ENCODE measurements around the gene PGC. TPM values are rescaled to one million over a fixed set of nuclear protein-coding genes. Genes with fewer than 3 reads are reported as not detected.
A peak's percentile ranks its signal among the peaks of the same experiment; 100 is the strongest.

The PGC gene
- total RNA-seq, 2 experiments from 2014 or later: not detected

GRCh38 chr6:41709375-41709774 is 37.8 kb downstream of the PGC start:
- H3K4me3 Mint-ChIP-seq: no peak overlapping the region
- H3K4me1 Mint-ChIP-seq: peaks cover 42% of the 10 kb centered on the region
- ChIA-PET POLR2A (interaction anchor here (4.7 kb wide), 1 partner anchor 25 kb away, joined by 35 read pairs; the partner anchor contains the start of gene TFEB), CTCF (interaction anchor here (2.1 kb wide), 1 partner anchor 24 kb away, joined by 9 read pairs; no protein-coding TSS in a partner anchor)
- no peak overlapping the region for H3K27ac Mint-ChIP-seq
- H3K27me3 Mint-ChIP-seq: no peaks in the 10 kb centered on the region
- no peaks in the 10 kb centered on the region for H3K36me3 Mint-ChIP-seq (ENCODE audit: low read depth)
- H3K9me3 Mint-ChIP-seq: no peaks in the 10 kb centered on the region
- no peak for DNase-seq

GRCh38 chr6:41708856-41709255 is 38.3 kb downstream of the PGC start:
- ChIA-PET POLR2A (interaction anchor here (4.7 kb wide), 1 partner anchor 25 kb away, joined by 35 read pairs; the partner anchor contains the start of gene TFEB), CTCF (interaction anchor here (0.6 to 2.1 kb wide), 2 partner anchors 25 to 27 kb away, joined by 4 to 9 read pairs; no protein-coding TSS in a partner anchor)
- Mint-ChIP-seq H3K36me3 (ENCODE audit: low read depth) (no peaks in the 10 kb centered on the region), H3K27me3 (no peaks in the 10 kb centered on the region), H3K4me1 (peaks cover 38% of the 10 kb centered on the region), H3K4me3 (no peak overlapping the region), H3K27ac (no peak overlapping the region), H3K9me3 (no peaks in the 10 kb centered on the region)
- no peak for DNase-seq

GRCh38 chr6:41707565-41708200 is 39.5 kb downstream of the PGC start:
- CTCF ChIA-PET: interaction anchor here (1.0 to 2.1 kb wide), 4 partner anchors 16 to 396 kb away, joined by 3 to 9 read pairs (median 6); no protein-coding TSS in a partner anchor
- DNase-seq: peak; percentile 53
- no peaks in the 10 kb centered on the region for H3K27me3 Mint-ChIP-seq
- peaks cover 37% of the 10 kb centered on the region for H3K4me1 Mint-ChIP-seq
- peak overlapping the region; percentile 24 for H3K4me3 Mint-ChIP-seq
- no peaks in the 10 kb centered on the region for H3K36me3 Mint-ChIP-seq (ENCODE audit: low read depth)
- H3K27ac Mint-ChIP-seq: peak overlapping the region; percentile 76
- POLR2A ChIA-PET: interaction anchor here (4.7 kb wide), 1 partner anchor 26 kb away, joined by 35 read pairs; the partner anchor contains the start of gene TFEB
- no peaks in the 10 kb centered on the region for H3K9me3 Mint-ChIP-seq

- DNase-seq: no peak
- ChIA-PET POLR2A (interaction anchor here (1.1 to 4.7 kb wide), 3 partner anchors 23 to 80 kb away, joined by 3 to 35 read pairs (median 5); partner anchors contain the start of genes TFEB and TOMM6), CTCF (interaction anchor here (1.0 to 1.9 kb wide), 4 partner anchors 15 to 397 kb away, joined by 3 to 8 read pairs (median 4); no protein-coding TSS in a partner anchor)
- H3K9me3 Mint-ChIP-seq: no peaks in the 10 kb centered on the region
- H3K27me3 Mint-ChIP-seq: no peaks in the 10 kb centered on the region
- H3K27ac Mint-ChIP-seq: peak overlapping the region; percentile 76
- H3K4me3 Mint-ChIP-seq: peak overlapping the region; percentile 24
- H3K36me3 Mint-ChIP-seq (ENCODE audit: low read depth): no peaks in the 10 kb centered on the region
- peaks cover 37% of the 10 kb centered on the region for H3K4me1 Mint-ChIP-seq
Measured at GRCh38 chr6:41706876-41707564, 40.2 kb downstream of the PGC start.

GRCh38 chr6:41705996-41706835 is 41.0 kb downstream of the PGC start:
- ChIA-PET POLR2A (interaction anchor here (1.0 to 4.7 kb wide), 4 partner anchors 23 to 81 kb away, joined by 3 to 35 read pairs (median 4); partner anchors contain the start of genes TFEB and TOMM6), CTCF (interaction anchor here (0.5 to 2.3 kb wide), 12 partner anchors 9 to 398 kb away, joined by 3 to 9 read pairs (median 4); no protein-coding TSS in a partner anchor)

GRCh38 chr6:41705311-41705995 is 41.7 kb downstream of the PGC start:
- H3K36me3 Mint-ChIP-seq (ENCODE audit: low read depth): no peaks in the 10 kb centered on the region
- H3K27ac Mint-ChIP-seq: peak overlapping the region; percentile 76
- H3K4me3 Mint-ChIP-seq: no peak overlapping the region
- POLR2A ChIA-PET: interaction anchor here (1.0 to 4.7 kb wide), 3 partner anchors 22 to 82 kb away, joined by 3 to 35 read pairs (median 5); partner anchors contain the start of genes TFEB and TOMM6
- CTCF ChIA-PET: interaction anchor here (0.5 to 2.3 kb wide), 13 partner anchors 8 to 81 kb away, joined by 3 to 9 read pairs (median 4); no protein-coding TSS in a partner anchor
- H3K9me3 Mint-ChIP-seq: no peaks in the 10 kb centered on the region
- DNase-seq: no peak
- no peaks in the 10 kb centered on the region for H3K27me3 Mint-ChIP-seq
- H3K4me1 Mint-ChIP-seq: peaks cover 37% of the 10 kb centered on the region

More at GRCh38 chr6:41705996-41706835, 41.0 kb downstream of the PGC start:
- H3K4me3 Mint-ChIP-seq: peak overlapping the region; percentile 30
- DNase-seq: peak; percentile 81
- H3K9me3 Mint-ChIP-seq: no peaks in the 10 kb centered on the region
- H3K27me3 Mint-ChIP-seq: no peaks in the 10 kb centered on the region
- H3K27ac Mint-ChIP-seq: peak overlapping the region; percentile 76
- H3K4me1 Mint-ChIP-seq: peaks cover 37% of the 10 kb centered on the region
- H3K36me3 Mint-ChIP-seq (ENCODE audit: low read depth): no peaks in the 10 kb centered on the region

- Mint-ChIP-seq H3K9me3 (no peaks in the 10 kb centered on the region), H3K36me3 (ENCODE audit: low read depth) (no peaks in the 10 kb centered on the region), H3K27me3 (no peaks in the 10 kb centered on the region), H3K4me1 (peaks cover 37% of the 10 kb centered on the region), H3K4me3 (no peak overlapping the region), H3K27ac (no peak overlapping the region)
- ChIA-PET CTCF (interaction anchor here (0.6 to 2.3 kb wide), 7 partner anchors 9 to 82 kb away, joined by 3 to 9 read pairs (median 4); no protein-coding TSS in a partner anchor), POLR2A (interaction anchor here (0.6 to 4.7 kb wide), 4 partner anchors 21 to 246 kb away, joined by 3 to 35 read pairs (median 3); partner anchors contain the start of gene TFEB)
- no peak for DNase-seq
Measured at GRCh38 chr6:41704656-41705310, 42.4 kb downstream of the PGC start.

GRCh38 chr6:41704028-41704427 is 43.2 kb downstream of the PGC start:
- no peak overlapping the region for H3K4me3 Mint-ChIP-seq
- no peaks in the 10 kb centered on the region for H3K27me3 Mint-ChIP-seq
- H3K27ac Mint-ChIP-seq: no peak overlapping the region
- DNase-seq: no peak
- no peaks in the 10 kb centered on the region for H3K9me3 Mint-ChIP-seq
- peaks cover 37% of the 10 kb centered on the region for H3K4me1 Mint-ChIP-seq
- no peaks in the 10 kb centered on the region for H3K36me3 Mint-ChIP-seq (ENCODE audit: low read depth)
- POLR2A ChIA-PET: interaction anchor here (0.6 to 1.2 kb wide), 2 partner anchors 31 to 245 kb away, joined by 3 read pairs; partner anchors contain the start of gene TFEB
- CTCF ChIA-PET: interaction anchor here (1.2 to 2.0 kb wide), 3 partner anchors 10 to 82 kb away, joined by 3 to 5 read pairs (median 4); no protein-coding TSS in a partner anchor

- Mint-ChIP-seq H3K36me3 (ENCODE audit: low read depth) (no peaks in the 10 kb centered on the region), H3K9me3 (no peaks in the 10 kb centered on the region), H3K27me3 (no peaks in the 10 kb centered on the region), H3K4me3 (no peak overlapping the region), H3K4me1 (peaks cover 30% of the 10 kb centered on the region), H3K27ac (no peak overlapping the region)
- CTCF ChIA-PET: no interaction called here
- DNase-seq: no peak
- POLR2A ChIA-PET: no interaction called here
Measured at GRCh38 chr6:41702771-41703494, 44.3 kb downstream of the PGC start.

GRCh38 chr6:41702089-41702745 is 45.0 kb downstream of the PGC start:
- Mint-ChIP-seq H3K4me3 (no peak overlapping the region), H3K9me3 (no peaks in the 10 kb centered on the region), H3K4me1 (peaks cover 23% of the 10 kb centered on the region), H3K27me3 (no peaks in the 10 kb centered on the region), H3K36me3 (ENCODE audit: low read depth) (no peaks in the 10 kb centered on the region), H3K27ac (no peak overlapping the region)
- DNase-seq: no peak
- ChIA-PET CTCF (no interaction called here), POLR2A (no interaction called here)
